Mesendoderm (in vitro differentiated cells): ENCODE data around the gene CYB561.

Source experiments
- DNase-seq: peaks from one replicate; pipeline ENCODE4 v3.0.0; 2013
- H2AK5ac ChIP-seq: 2 replicates; pipeline ENCODE4 v1.6.1; 2013; ENCODE audit warnings: low read length, inconsistent platforms
- H2BK120ac ChIP-seq: 2 replicates; pipeline ENCODE4 v1.6.1; 2013; ENCODE audit warnings: low read depth, mild to moderate bottlenecking, low read length, moderate library complexity, mixed read lengths
- H2BK15ac ChIP-seq: replicated peaks from 2 replicates; pipeline ENCODE4 v1.6.1; 2013; ENCODE audit warnings: low read depth, mild to moderate bottlenecking, moderate library complexity
- H2BK5ac ChIP-seq: 2 replicates; pipeline ENCODE4 v1.6.1; 2013; ENCODE audit warnings: low read length, inconsistent platforms
- H3K18ac ChIP-seq: 2 replicates; pipeline ENCODE4 v1.6.1; 2013; ENCODE audit warnings: mild to moderate bottlenecking, low read length, mixed read lengths
- H3K23ac ChIP-seq: one replicate; pipeline ENCODE4 v1.6.1; 2013; ENCODE audit warnings: low read length
- H3K27ac ChIP-seq: 2 replicates; pipeline ENCODE4 v1.5.1; 2013; ENCODE audit warnings: low read depth, mild to moderate bottlenecking, inconsistent platforms, low read length, moderate library complexity
- H3K27me3 ChIP-seq: 2 replicates; pipeline ENCODE4 v1.6.1; 2013; ENCODE audit warnings: low read length, control low read depth, mild to moderate bottlenecking, inconsistent platforms; ENCODE audit not compliant: insufficient read depth, poor library complexity
- H3K36me3 ChIP-seq: 2 replicates; pipeline ENCODE4 v1.6.1; 2013; ENCODE audit warnings: low read length, inconsistent platforms; ENCODE audit not compliant: control insufficient read depth, insufficient read depth
- H3K4ac ChIP-seq: one replicate; pipeline ENCODE4 v1.6.1; 2013; ENCODE audit warnings: low read depth, mild to moderate bottlenecking, low read length, moderate library complexity
- H3K4me1 ChIP-seq: 2 replicates; pipeline ENCODE4 v1.6.1; 2013; ENCODE audit warnings: low read depth, low read length, inconsistent platforms; ENCODE audit not compliant: control insufficient read depth
- H3K4me2 ChIP-seq: 2 replicates; pipeline ENCODE4 v1.6.1; 2013; ENCODE audit warnings: low read length
- H3K4me3 ChIP-seq: 2 replicates; pipeline ENCODE4 v1.5.1; 2013; ENCODE audit warnings: mild to moderate bottlenecking, low read length
- H3K56ac ChIP-seq: one replicate; pipeline ENCODE4 v1.6.1; 2013; ENCODE audit warnings: low read length
- H3K79me1 ChIP-seq: 2 replicates; pipeline ENCODE4 v1.6.1; 2013; ENCODE audit warnings: low read length, inconsistent platforms
- H3K79me2 ChIP-seq: 2 replicates; pipeline ENCODE4 v1.6.1; 2013; ENCODE audit warnings: mild to moderate bottlenecking, low read length; ENCODE audit not compliant: control insufficient read depth, insufficient read depth
- H3K9ac ChIP-seq: 2 replicates; pipeline ENCODE4 v1.6.1; 2013; ENCODE audit warnings: low read length, inconsistent platforms
- H4K5ac ChIP-seq: one replicate; pipeline ENCODE4 v1.6.1; 2013; ENCODE audit warnings: low read length
- H4K8ac ChIP-seq: one replicate; pipeline ENCODE4 v1.6.1; 2013; ENCODE audit warnings: low read depth, mild to moderate bottlenecking, control low read depth, low read length, moderate library complexity
- WGBS: extraction: QIAGEN DNeasy Blood & Tissue Kit; methylation state at CpG from one replicate; pipeline ENCODE4 v1.1.7; 2013; ENCODE audit warnings: low lambda C conversion rate, missing lambda C conversion rate; ENCODE audit not compliant: insufficient coverage; ENCODE audit errors: extremely low coverage; 5-methylcytosine and 5-hydroxymethylcytosine counted together

Gene CYB561

GRCh38 chr17:63445571-63445953 lies 544 bp downstream of the CYB561 start:
- no CpG with 5 or more reads among the region's 24 CpGs for WGBS
- peak overlapping the region; percentile 85 for H3K9ac ChIP-seq
- no peaks in the 10 kb centered on the region for H3K27me3 ChIP-seq
- peak overlapping the region; percentile 7 for H3K18ac ChIP-seq
- H3K4me1 ChIP-seq, result peaks cover 6% of the 10 kb centered on the region
- no peak overlapping the region for H4K8ac ChIP-seq
- H2BK120ac ChIP-seq, result no peak overlapping the region
- no peaks in the 10 kb centered on the region for H3K36me3 ChIP-seq
- H2BK5ac ChIP-seq, result peak overlapping the region; percentile 65
- no peaks in the 10 kb centered on the region for H3K79me2 ChIP-seq
- H3K27ac ChIP-seq, result no peak overlapping the region
- H2BK15ac ChIP-seq, result no peak overlapping the region
- no peak overlapping the region for H4K5ac ChIP-seq
- no peak overlapping the region for H2AK5ac ChIP-seq
- H3K4ac ChIP-seq, result no peak overlapping the region
- DNase-seq, result peak; percentile 71
- peak overlapping the region; percentile 96 for H3K56ac ChIP-seq
- peak overlapping the region; percentile 37 for H3K23ac ChIP-seq
- peaks cover 4% of the 10 kb centered on the region for H3K79me1 ChIP-seq
- peak overlapping the region; percentile 62 for H3K4me3 ChIP-seq
- peak overlapping the region; percentile 92 for H3K4me2 ChIP-seq

GRCh38 chr17:63445065-63445464 lies 1.0 kb downstream of the CYB561 start:
- Histone ChIP-seq H3K4me2 (peak overlapping the region; percentile 92), H2BK15ac (no peak overlapping the region), H3K79me1 (peaks cover 4% of the 10 kb centered on the region), H4K5ac (no peak overlapping the region), H3K36me3 (no peaks in the 10 kb centered on the region), H3K18ac (no peak overlapping the region), H2BK120ac (no peak overlapping the region), H3K4ac (no peak overlapping the region), H3K4me1 (peaks cover 6% of the 10 kb centered on the region), H3K79me2 (no peaks in the 10 kb centered on the region), H2AK5ac (no peak overlapping the region), H4K8ac (no peak overlapping the region), H3K56ac (peak overlapping the region; percentile 96), H3K23ac (no peak overlapping the region), H3K27ac (no peak overlapping the region), H2BK5ac (no peak overlapping the region), H3K27me3 (no peaks in the 10 kb centered on the region), H3K4me3 (peak overlapping the region; percentile 62), H3K9ac (peak overlapping the region; percentile 85)
- no CpG with 5 or more reads among the region's 7 CpGs for WGBS
- DNase-seq, result no peak

GRCh38 chr17:63444457-63444856 lies 1.6 kb downstream of the CYB561 start:
- H3K27ac ChIP-seq, result no peak overlapping the region
- DNase-seq, result no peak

GRCh38 chr17:63443053-63443452 lies 3.1 kb downstream of the CYB561 start:
- no peak overlapping the region for H2BK15ac ChIP-seq

More at GRCh38 chr17:63444457-63444856, 1.6 kb downstream of the CYB561 start:
- no CpG with 5 or more reads among the region's 3 CpGs for WGBS
- Histone ChIP-seq H3K79me2 (no peaks in the 10 kb centered on the region), H4K8ac (no peak overlapping the region), H3K27me3 (no peaks in the 10 kb centered on the region), H3K56ac (peak overlapping the region; percentile 53), H3K4ac (no peak overlapping the region), H2BK5ac (no peak overlapping the region), H3K4me3 (no peak overlapping the region), H2BK120ac (no peak overlapping the region), H3K23ac (peak overlapping the region; percentile 36), H2BK15ac (no peak overlapping the region), H3K9ac (peak overlapping the region; percentile 20), H3K18ac (no peak overlapping the region), H2AK5ac (no peak overlapping the region), H4K5ac (no peak overlapping the region), H3K36me3 (no peaks in the 10 kb centered on the region), H3K4me1 (peaks cover 6% of the 10 kb centered on the region), H3K4me2 (no peak overlapping the region), H3K79me1 (peaks cover 4% of the 10 kb centered on the region)

GRCh38 chr17:63442549-63443035 lies 3.5 kb downstream of the CYB561 start:
- Histone ChIP-seq H2BK5ac (no peak overlapping the region), H3K23ac (no peak overlapping the region), H2BK15ac (no peak overlapping the region), H3K36me3 (no peaks in the 10 kb centered on the region), H3K56ac (no peak overlapping the region), H3K18ac (no peak overlapping the region), H4K5ac (no peak overlapping the region), H3K79me1 (peaks cover 4% of the 10 kb centered on the region), H3K79me2 (no peaks in the 10 kb centered on the region), H3K27ac (no peak overlapping the region), H3K27me3 (no peaks in the 10 kb centered on the region), H3K4me3 (no peak overlapping the region), H3K9ac (no peak overlapping the region), H3K4me1 (peaks cover 6% of the 10 kb centered on the region), H3K4ac (no peak overlapping the region), H3K4me2 (no peak overlapping the region), H4K8ac (no peak overlapping the region), H2AK5ac (no peak overlapping the region), H2BK120ac (no peak overlapping the region)
- DNase-seq, result peak; percentile 74
- no CpG with 5 or more reads among the region's 11 CpGs for WGBS

More at GRCh38 chr17:63443053-63443452, 3.1 kb downstream of the CYB561 start:
- Histone ChIP-seq H2AK5ac (no peak overlapping the region), H3K36me3 (no peaks in the 10 kb centered on the region), H2BK120ac (no peak overlapping the region), H3K4me2 (no peak overlapping the region), H3K18ac (no peak overlapping the region), H4K5ac (no peak overlapping the region), H3K27ac (no peak overlapping the region), H3K27me3 (no peaks in the 10 kb centered on the region), H3K4ac (no peak overlapping the region), H3K79me2 (no peaks in the 10 kb centered on the region), H4K8ac (no peak overlapping the region), H3K79me1 (peaks cover 4% of the 10 kb centered on the region), H2BK5ac (no peak overlapping the region), H3K4me1 (peaks cover 6% of the 10 kb centered on the region), H3K23ac (no peak overlapping the region), H3K56ac (no peak overlapping the region), H3K4me3 (no peak overlapping the region), H3K9ac (no peak overlapping the region)
- WGBS, result no CpG with 5 or more reads among the region's 6 CpGs
- no peak for DNase-seq

- Histone ChIP-seq H3K4me3 (no peak overlapping the region), H2BK5ac (no peak overlapping the region), H3K36me3 (no peaks in the 10 kb centered on the region), H3K27ac (no peak overlapping the region), H4K8ac (no peak overlapping the region), H4K5ac (no peak overlapping the region), H3K9ac (no peak overlapping the region), H3K4ac (no peak overlapping the region), H3K56ac (no peak overlapping the region), H3K4me2 (no peak overlapping the region), H3K18ac (no peak overlapping the region), H2AK5ac (no peak overlapping the region), H3K79me1 (peaks cover 4% of the 10 kb centered on the region), H3K79me2 (no peaks in the 10 kb centered on the region), H2BK15ac (no peak overlapping the region), H3K27me3 (no peaks in the 10 kb centered on the region), H2BK120ac (no peak overlapping the region), H3K23ac (no peak overlapping the region), H3K4me1 (peaks cover 1% of the 10 kb centered on the region)
- no CpG with 5 or more reads among the region's 8 CpGs for WGBS
- DNase-seq, result no peak
These were observed 4.0 kb downstream of the CYB561 start for GRCh38 chr17:63442074-63442473.
